NCI-H2227 (cell line): ENCODE measurements around the gene CLCN5.

Source experiments
- DNase-seq: peaks from one replicate; lab custom pipeline; 2025; ENCODE audit not compliant: unreplicated experiment; lab: John Stamatoyannopoulos, UW

Gene CLCN5

DNA sequence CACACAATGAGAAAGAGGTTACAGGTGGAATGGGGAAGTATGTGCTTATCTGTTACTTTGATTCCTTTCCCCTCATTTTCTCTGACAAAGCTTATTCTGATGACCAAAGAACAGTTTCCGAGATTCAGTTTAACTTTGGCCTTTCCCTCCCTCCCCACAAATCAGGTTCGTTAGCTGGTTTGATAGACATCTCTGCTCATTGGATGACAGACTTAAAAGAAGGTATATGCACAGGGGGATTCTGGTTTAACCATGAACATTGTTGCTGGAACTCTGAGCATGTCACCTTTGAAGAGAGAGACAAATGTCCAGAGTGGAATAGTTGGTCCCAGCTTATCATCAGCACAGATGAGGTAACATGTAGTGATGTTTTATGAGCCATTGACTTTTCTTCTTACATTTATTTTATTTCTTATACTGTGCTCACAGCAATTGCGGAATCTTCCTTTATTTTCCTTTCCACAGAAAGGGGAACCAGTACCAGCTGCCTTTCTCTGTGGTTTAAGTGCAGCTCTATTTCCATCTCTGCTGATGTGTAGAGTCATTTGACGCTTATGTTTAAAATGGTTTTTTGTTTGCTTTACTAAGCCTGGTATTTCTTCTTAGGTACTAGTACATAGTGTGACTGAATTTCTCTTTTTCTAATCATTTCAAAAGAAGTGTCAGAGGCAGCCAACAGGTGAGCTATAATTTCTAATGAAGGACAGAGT lies 153.4 kb downstream of the CLCN5 start:
- no peak for DNase-seq

DNA sequence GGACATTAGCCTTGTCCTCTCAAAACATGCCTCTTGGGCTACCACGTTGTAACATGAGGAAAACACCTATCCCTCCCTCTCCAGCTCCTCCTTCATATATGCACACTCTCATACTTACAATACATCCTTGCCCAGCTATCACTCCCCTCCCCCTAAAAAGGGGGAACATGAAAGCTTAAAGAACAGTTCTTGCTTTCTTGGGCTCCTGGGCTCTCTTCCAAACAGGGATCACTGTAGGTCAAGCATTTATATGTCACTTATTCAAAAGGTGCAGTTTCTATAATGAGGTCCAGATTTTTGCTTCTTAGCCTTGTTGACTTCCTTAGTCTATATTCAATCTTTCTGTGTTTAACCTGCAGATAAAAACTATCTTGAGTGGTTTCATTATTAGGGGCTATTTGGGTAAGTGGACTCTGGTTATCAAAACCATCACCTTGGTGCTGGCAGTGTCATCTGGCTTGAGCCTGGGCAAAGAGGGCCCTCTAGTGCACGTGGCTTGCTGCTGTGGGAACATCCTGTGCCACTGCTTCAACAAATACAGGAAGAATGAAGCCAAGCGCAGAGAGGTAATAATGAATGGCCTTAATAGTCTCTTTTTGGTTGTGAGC lies 159.0 kb downstream of the CLCN5 start:
- peak; percentile 29 for DNase-seq

DNA sequence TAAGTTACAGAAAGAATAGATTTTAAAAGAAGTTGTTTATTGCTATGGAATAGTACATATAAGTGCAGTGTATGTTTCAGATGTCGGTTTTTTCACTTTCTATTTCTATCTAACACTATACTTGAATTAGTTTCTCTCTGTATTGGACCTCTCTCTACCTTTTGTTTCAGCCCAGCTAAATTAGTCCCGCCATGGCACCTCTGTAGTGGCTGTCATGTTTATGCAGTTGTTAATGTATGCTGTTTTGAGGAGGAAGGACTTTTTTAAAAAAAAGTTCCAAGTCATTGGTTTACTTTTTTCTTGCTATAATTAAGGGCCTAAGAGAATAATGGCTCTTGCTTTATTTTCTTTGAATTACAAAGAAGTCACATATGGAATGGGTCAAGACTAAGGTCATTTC lies 160.3 kb downstream of the CLCN5 start:
- no peak for DNase-seq

DNA sequence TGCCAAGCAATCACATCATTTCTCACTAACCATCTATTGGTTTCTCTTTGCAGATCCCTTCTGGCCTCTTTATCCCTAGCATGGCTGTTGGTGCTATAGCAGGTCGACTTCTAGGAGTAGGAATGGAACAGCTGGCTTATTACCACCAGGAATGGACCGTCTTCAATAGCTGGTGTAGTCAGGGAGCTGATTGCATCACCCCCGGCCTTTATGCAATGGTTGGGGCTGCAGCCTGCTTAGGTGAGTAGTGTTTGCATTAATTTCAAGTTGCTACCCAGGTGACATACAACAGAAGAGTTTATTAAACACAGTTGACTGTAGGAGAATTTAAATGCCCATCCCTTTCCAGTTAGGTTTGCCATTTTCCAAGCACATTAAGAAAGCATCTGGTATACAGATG lies 166.2 kb downstream of the CLCN5 start:
- no peak for DNase-seq

DNA sequence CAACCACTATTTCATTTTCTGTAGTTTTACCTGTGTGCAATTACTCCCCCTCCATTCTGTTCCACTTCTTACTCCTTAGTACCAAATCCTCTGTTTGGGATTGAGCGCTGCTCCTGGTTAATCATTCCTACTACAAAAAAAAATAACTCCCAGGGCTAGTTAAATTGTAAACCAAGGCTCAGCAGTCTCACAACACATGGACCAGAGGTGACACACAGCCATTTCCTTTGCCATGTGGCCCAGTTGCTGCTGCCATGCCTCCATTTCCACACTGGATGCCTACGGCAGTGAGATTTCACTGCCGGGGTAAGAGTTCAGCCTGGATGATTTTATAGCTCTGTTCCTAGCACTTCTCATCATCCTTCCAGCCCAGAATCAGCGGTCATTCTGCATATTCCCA lies 171.2 kb downstream of the CLCN5 start:
- no peak for DNase-seq

DNA sequence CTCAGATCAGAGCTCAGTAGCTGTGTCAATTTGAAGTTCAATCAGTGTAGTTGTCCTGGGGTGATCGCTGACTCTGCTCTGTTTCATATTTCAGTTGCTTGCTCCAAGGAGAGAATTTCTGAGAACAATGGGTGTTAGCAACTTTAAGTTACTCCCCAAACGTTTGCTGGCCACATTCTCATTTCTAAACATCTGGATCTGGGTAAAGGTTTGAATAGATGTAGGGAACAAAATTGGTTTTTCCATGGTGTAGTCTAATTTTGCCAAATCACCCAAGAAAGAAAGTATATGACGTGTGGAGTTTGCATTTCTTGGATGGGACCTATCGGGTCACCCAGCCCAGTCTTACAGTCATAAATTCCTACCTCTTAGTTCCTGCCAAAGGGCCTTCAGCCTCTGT lies 174.7 kb downstream of the CLCN5 start:
- no peak for DNase-seq

DNA sequence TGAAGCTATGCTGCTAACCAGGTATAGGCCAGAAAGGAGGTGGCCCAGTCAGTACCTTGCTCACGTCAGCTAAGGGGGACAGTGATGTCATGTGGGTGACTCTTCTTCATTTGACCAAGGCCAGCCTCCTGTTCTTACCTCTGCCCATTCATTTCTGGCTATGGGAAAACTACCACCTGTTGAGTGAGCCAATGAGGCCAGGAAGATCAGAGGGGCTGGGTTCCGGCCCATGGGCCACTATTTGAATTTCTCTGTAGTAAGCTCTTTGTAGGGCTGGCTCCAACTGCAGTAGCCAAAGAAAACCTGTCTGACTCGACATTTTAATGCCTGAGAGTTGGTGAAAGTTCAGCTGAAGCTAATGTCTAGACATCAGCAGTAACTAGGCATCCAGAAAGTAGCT lies 175.8 kb downstream of the CLCN5 start:
- no peak for DNase-seq

DNA sequence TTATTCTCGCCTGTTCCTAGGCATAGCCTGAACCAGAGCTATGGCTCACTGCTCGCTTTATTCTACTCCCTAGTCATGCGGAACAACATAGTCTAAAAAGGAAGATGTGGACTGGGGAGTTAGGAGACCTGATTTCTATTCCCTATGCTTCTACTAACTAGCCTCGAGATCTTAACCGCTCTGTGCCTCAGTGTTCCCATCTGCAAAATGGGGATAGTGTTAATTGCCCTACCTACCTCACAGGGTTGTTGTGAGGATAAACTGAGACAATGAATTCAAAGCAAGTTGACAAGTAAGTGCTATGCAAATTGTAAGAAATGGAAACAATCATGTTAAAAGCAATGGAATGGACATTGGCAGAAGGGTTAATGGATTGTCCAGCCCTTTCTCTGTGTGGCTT lies 176.4 kb downstream of the CLCN5 start:
- no peak for DNase-seq

DNA sequence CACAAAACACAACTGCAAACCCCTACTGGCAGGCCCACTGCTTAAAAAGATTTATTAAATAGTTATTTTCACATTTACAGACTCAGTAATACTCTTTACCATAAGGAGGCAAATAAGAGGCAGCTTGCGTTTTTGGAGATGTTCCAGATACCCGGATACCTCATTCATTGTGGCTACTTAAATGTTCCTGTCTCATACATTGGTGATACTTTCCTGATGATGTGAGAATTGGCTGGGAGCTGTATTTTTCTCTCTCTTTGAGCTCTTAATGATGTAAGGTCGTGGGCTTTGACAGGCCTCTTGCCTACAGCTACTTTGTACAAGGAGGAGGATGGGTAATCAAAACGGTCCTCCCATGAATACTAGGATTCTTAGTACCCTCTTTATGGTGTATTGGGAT lies 176.9 kb downstream of the CLCN5 start:
- no peak for DNase-seq

DNA sequence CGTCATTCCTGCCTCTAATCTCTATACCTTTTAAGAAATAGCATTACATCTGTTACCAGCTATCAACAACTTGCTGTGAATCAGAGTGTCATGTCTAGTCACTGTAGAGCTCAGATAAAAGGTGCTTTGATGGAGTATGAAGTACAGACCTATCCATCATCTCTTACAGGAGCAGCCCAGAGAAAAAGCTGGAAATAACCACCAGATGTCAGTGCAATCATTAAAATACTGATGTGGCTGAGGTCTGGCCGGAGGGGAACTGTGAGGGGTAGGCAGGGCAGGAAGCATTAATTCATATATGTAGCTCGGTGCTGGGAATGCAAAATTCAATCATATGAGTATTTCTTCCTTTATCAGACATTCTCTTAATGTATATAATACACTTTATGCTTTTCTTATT lies 177.8 kb downstream of the CLCN5 start:
- peak; percentile 43 for DNase-seq

DNA sequence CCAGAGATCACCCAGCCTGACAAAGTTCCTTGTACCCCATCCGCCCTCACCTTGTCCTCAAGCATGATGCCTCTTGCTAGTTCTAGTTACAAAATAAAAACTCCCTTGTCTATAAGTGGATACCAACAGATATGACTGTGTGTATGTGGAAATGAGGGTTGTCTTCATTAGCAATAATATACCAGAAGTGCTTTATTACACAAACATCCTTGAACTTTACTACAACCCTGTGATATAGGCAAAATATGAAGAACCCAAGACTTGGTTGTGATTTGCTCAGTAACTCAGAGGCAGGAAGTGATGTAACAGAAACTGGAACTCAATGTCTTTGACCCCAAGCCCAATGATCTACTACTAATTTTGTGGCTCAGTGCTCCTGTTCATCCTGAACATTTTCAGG lies 180.8 kb downstream of the CLCN5 start:
- DNase-seq: no peak

DNA sequence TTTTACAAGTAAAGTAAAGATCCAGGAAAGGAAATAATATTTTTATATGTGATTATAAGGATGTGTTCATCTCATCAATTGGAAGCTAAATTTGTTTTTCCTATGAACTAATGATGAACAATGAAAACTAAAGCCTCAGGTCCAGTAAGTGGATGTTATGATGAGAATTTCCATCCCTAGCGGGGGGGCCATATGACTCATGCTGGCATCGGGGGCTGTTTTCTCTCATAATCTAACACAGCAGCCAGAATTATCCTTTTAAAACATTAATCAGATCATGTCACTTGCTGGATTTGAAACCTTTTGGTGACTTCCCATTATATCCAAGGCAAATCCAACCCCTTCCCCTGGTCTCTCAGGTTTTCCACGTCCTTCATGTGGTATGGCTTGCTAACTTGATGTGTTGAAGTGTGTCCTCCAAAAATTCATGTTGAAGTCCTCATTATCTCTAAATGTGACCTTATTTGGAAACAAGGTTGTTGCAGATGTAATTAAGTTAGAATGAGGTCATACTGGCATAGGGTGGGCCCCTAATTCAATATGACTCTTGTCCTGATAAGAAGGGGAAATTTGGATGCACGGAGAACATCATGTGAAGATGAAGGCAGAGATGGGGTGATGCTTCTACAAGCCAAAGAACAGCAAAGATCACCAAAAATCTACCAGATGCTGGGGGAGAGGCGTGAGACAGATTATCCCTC lies 181.6 kb downstream of the CLCN5 start:
- no peak for DNase-seq

DNA sequence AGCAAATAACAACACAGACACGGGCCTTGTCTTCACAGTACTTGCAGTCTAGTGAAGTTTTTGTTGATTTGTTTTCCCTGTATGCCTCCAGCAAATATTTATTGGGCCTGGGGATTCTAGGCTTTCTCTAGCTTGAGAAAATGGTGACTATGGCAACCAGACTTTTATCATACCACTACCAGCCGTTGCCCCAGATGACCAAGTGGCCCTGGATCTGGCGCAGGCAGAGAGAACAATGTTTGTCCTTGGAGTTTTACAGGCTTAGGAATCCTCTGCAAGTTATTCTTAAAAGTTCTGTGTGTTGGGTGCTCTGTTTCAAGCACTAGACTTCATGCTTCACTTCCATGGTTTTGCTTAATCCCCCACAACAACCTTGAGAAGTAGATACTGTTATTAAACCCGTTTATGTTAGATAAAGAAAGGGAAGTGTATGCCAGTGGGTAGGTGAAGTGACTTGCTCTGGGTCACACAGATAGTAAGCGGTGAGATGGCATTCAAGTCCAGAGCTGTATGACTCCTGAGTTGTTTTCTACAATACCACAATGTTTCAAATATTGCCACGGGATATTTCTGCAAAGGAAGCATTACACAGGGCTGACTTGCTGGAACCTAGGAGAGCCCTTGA lies 183.8 kb downstream of the CLCN5 start:
- no peak for DNase-seq

DNA sequence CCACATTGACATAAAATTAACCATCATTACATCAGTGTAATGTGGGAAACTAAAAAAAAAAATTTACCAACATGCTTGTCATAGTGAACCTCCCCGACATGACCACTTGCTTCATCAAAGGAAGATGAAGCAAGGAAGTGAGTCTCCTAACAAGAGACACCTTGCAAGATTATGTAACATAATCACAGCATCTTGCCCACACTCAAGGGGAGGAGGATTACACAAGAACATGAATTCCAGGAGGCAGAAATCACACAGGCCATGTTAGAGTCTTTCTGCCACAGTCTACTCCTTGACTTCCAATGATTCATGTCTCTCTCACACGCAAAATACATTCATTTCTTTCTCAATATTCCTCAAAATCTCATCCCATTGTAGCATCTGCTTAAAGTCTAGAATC lies 185.1 kb downstream of the CLCN5 start:
- DNase-seq: no peak

DNA sequence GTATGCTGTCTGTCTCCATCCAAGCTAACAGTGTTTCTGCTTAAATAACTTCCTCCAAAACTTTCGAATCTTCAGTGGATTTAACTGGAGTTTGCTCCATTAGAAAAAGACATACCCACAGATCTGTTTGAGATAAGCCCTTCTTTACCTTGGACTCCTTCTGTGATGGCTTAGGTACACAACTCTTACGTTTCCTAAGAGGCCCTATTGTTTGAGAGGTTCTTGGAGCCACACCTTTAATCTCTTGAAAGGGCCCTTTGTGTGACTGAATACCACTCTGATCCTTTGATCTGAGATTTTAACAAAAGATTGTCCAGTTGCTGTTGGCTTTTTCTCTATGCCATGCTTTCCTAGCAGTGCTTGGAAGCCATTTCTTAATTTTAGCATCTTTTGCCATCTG lies 185.9 kb downstream of the CLCN5 start:
- no peak for DNase-seq

DNA sequence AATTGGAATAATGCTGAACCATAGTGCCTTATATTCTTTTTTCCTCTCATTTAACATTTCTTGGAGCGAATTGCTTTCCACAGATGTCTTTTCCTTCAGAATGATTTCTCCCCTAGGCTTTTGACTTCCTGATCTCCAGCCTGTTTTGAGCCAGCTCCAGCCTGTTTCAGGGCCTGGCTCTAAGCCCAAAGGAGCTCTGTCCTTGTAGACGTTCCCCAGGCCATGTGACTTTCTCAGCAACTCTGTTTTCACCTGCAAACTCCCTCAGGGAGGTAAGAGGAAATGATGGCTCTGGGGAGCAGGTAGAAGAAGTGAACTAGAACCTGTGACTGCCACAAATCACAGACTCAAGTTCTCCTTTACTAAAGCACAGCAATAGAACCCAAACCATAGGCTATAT lies 189.3 kb downstream of the CLCN5 start:
- DNase-seq: no peak

DNA sequence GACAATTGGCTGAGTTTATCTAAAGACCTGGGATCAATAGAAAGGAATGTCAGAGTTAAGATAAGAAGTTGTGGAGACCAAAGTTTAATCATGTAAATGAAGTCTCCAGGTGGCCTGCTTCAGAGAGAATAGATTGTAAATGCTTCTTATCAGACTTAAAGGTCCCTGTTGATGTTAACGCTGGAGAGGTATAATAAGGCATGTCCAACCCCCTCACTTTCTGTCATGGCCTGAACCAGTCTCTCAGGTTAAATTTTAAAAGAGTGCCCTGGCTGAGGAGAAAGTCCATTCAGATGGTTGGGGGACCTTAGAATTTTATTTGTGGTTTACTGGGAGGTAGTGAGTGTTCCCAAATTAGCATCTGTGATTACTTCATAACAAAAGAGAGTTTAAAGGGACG lies 191.7 kb downstream of the CLCN5 start:
- no peak for DNase-seq

DNA sequence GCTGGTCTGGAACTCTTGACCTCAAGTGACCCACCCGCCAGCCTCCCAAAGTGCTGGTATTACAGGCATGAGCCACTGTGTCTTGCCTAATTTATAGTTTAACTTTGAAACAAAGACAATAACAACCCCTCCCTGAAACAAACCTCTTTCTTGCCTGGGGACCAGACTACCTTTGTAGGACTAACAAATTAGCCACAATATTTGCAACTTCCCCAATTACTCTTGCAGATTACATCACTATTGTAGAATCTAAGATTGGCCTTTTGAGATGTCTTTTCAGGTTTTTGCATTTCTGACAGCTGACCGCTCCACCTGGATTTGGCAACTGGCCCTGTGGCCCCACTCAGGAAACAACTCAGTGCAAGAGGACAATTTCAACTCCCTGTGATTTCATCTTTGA lies 193.6 kb downstream of the CLCN5 start:
- no peak for DNase-seq

DNA sequence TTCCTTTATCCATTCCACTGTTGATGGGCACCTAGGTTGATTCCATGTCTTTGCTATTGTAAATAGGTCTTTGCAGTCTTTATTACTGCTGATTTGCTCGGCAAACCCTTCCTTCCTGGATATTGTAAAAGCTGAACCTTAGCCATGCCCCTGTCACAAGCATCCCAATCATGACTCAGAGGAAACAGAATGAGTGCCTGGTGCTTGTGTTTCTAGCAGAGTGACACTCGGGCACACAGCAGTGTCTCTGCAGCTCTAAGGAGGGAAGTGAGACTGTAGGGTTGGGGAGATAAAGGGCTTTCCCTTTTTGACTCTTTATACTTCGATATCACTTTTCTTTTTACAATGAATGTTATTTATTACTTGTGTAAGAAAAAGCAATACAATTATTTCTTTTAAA lies 195.1 kb downstream of the CLCN5 start:
- no peak for DNase-seq

DNA sequence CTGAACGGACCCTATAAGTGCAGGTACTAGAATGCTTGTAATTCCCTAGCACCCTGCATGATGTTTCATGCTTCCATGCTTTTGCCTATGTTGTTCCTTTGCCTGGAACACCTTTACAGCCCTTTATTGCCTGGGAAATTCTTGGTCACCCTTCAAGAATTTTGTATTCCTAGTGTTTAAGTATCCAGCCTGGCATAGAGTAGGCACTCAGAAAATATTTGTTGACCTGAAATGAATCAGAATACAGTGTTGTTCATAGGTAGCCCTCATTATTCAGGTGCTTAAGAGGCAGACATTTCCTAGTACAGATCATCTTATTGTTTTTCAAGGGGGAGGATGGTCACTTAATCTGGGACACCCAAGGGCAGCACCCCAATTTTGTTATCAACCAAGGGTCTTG lies 203.1 kb downstream of the CLCN5 start:
- no peak for DNase-seq

DNA sequence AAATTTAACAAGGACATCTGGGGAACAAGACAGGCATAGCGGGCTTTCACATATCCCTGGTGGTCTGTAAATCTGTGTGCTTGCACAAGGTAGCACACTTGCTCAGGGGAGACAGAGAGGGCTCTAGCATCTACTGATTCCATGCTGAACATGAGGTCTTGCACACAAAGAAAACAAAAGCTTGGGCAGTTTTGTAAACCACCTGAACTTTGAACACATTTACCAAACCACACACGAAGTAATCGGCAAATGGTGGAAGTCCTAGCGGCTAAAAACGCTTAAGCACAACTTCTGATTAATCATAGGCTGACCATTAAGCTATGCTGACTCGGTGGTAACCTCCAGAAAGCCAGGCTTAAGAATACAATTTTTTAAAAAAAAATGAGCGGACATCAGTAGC lies 225.6 kb downstream of the CLCN5 start:
- DNase-seq: no peak
